Liver (tissue), 9 donors: Measurements from ENCODE around the gene CSHL1. TPM values are rescaled to one million over a fixed set of nuclear protein-coding genes. Genes with fewer than 3 reads are reported as not detected.
A peak's percentile ranks its signal among the peaks of the same experiment; 100 is the strongest.

ENCODE experiments used
- DNase-seq: peaks from one replicate; pipeline ENCODE4 v3.0.0-alpha.2; 2017; ENCODE audit warnings: low spot score
- H3K27ac ChIP-seq, 2 donors: one replicate each; pipeline ENCODE4 v1.7.0; 2013; ENCODE audit warnings: inconsistent platforms in 2 of 2, low read length in 2 of 2, control low read depth in 1 of 2, low read depth in 1 of 2, mild to moderate bottlenecking in 1 of 2
- H3K27me3 ChIP-seq, 4 donors: one replicate each; pipeline versions ENCODE4 v1.6.1 to v1.7.0; 2013; ENCODE audit warnings: low read length in 3 of 4, inconsistent platforms in 1 of 4, mild to moderate bottlenecking in 1 of 4, moderate library complexity in 1 of 4; ENCODE audit not compliant: control insufficient read depth in 4 of 4, insufficient read depth in 4 of 4
- H3K36me3 ChIP-seq, 4 donors: one replicate each; pipeline versions ENCODE4 v1.6.1 to v1.7.0; 2013; ENCODE audit warnings: low read length in 3 of 4, mild to moderate bottlenecking in 3 of 4, low read depth in 1 of 4, moderate library complexity in 1 of 4; ENCODE audit not compliant: control insufficient read depth in 4 of 4, insufficient read depth in 3 of 4
- H3K4me1 ChIP-seq, 4 donors: one replicate each; pipeline versions ENCODE4 v1.6.1 to v1.7.0; 2013; ENCODE audit warnings: low read length in 3 of 4, mild to moderate bottlenecking in 3 of 4, moderate library complexity in 1 of 4; ENCODE audit not compliant: control insufficient read depth in 4 of 4, insufficient read depth in 4 of 4
- H3K4me3 ChIP-seq, 3 donors: one replicate each; pipeline versions ENCODE4 v1.6.1 to v1.7.0; 2013; ENCODE audit warnings: low read length in 3 of 3, control low read depth in 1 of 3, low read depth in 1 of 3, mild to moderate bottlenecking in 1 of 3
- H3K9ac ChIP-seq, 2 donors: one replicate each; pipeline ENCODE4 v1.7.0; 2013; ENCODE audit warnings: low read length in 2 of 2, mild to moderate bottlenecking in 2 of 2, moderate library complexity in 2 of 2, control low read depth in 1 of 2, low read depth in 1 of 2
- H3K9me3 ChIP-seq, 4 donors: one replicate each; pipeline versions ENCODE4 v1.6.1 to v1.7.0; 2013; ENCODE audit warnings: low read length in 3 of 4; ENCODE audit not compliant: control insufficient read depth in 4 of 4
- CTCF ChIP-seq: fragments of 150-350 bp; IDR thresholded peaks from 2 replicates; pipeline ENCODE4 v1.5.1; 2017; ENCODE audit warnings: improper control_type of control experiment, low read depth, low read length; ENCODE audit not compliant: missing input control
- EGR1 ChIP-seq, 2 donors: IDR thresholded peaks; 2 replicates each; pipeline ENCODE4 v1.6.1; 2016 to 2018; ENCODE audit warnings: antibody characterized with exemption in 2 of 2, low read depth in 2 of 2
- JUND ChIP-seq, 2 donors: IDR thresholded peaks; 2 replicates each; pipeline ENCODE4 v1.6.1; 2016; ENCODE audit warnings: antibody characterized with exemption in 2 of 2
- NR2F2 ChIP-seq: IDR thresholded peaks from 2 replicates; pipeline ENCODE4 v1.6.1; 2016; ENCODE audit warnings: antibody characterized with exemption
- RAD21 ChIP-seq, 2 donors: IDR thresholded peaks; 2 replicates each; pipeline ENCODE4 v1.6.1; 2016; ENCODE audit warnings: antibody characterized with exemption in 2 of 2, mild to moderate bottlenecking in 2 of 2
- YY1 ChIP-seq: IDR thresholded peaks from 2 replicates; pipeline ENCODE4 v1.6.1; 2016; ENCODE audit warnings: antibody characterized with exemption, mild to moderate bottlenecking
- WGBS: extraction: QIAGEN DNeasy Blood & Tissue Kit; methylation state at CpG from one replicate; pipeline ENCODE4 v1.1.7; 2013; 5-methylcytosine and 5-hydroxymethylcytosine counted together
- polyA plus RNA-seq, 2 donors: library from polyadenylated mRNA; stranded (reverse) in 1 of 2; unstranded in 1 of 2; fragments of 200-250 nt in 1 of 2; fragments of >200 nt in 1 of 2; fragmentation: Nextera tagmentation in 1 of 2; extraction: Ambion mirVana in 1 of 2; gene quantifications; one replicate each; pipeline versions ENCODE4 v1.2.1 to v1.2.3, GENCODE V29; 2013 to 2015
- total RNA-seq, 2 donors: library from RNA; depleted of rRNA; stranded (reverse); fragments of >200 nt; gene quantifications; one replicate each; pipeline ENCODE4 v1.2.3, GENCODE V29; 2014
- TF ChIP-seq, protein P1 (sequence below): IDR thresholded peaks from 2 replicates; pipeline ENCODE4 v1.6.1; 2016; ENCODE audit warnings: antibody characterized with exemption
- donor health status: healthy.
- donor health status: healthy.
- donor health status: healthy.
- donor health status: healthy.
- donor health status: healthy.

CSHL1 gene
- total and polyA plus RNA-seq, 4 donors: not detected

GRCh38 chr17:63950940-63951907, 40.2 kb upstream of the CSHL1 start:
- H3K27ac ChIP-seq: no peak overlapping the region
- no peak overlapping the region for H3K4me3 ChIP-seq
- DNase-seq: peak; percentile 54
- H3K9ac ChIP-seq: no peak overlapping the region
- H3K4me1 ChIP-seq: peaks cover 0 to 4% (median 0%) of the 10 kb centered on the region in 4 donors
- H3K36me3 ChIP-seq: no peaks in the 10 kb centered on the region
- no peaks in the 10 kb centered on the region for H3K27me3 ChIP-seq
- H3K9me3 ChIP-seq: no peaks in the 10 kb centered on the region
- whole genome bisulfite sequencing: 85% methylated on average over 29 of the region's 29 CpGs
- TF ChIP-seq RAD21 (IDR thresholded peaks at IDR 0.05): peak; percentile 59 to 79
- TF ChIP-seq CTCF: peak; percentile 49
- TF ChIP-seq EGR1 (IDR thresholded peaks at IDR 0.05; ENCODE audit: low read depth in 2 of 2): no peak

GRCh38 chr17:63949576-63950250, 38.7 kb upstream of the CSHL1 start:
- no peak for DNase-seq

More at GRCh38 chr17:63949576-63950250, 38.7 kb upstream of the CSHL1 start:
- Histone ChIP-seq H3K9me3 (no peaks in the 10 kb centered on the region), H3K4me1 (peaks cover 0 to 4% (median 0%) of the 10 kb centered on the region in 4 donors), H3K36me3 (no peaks in the 10 kb centered on the region), H3K4me3 (no peak overlapping the region), H3K27me3 (no peaks in the 10 kb centered on the region), H3K27ac (no peak overlapping the region), H3K9ac (no peak overlapping the region)
- TF ChIP-seq RAD21 (IDR thresholded peaks at IDR 0.05) (no peak), EGR1 (IDR thresholded peaks at IDR 0.05; ENCODE audit: low read depth in 2 of 2) (no peak), YY1 (no peak), JUND (IDR thresholded peaks at IDR 0.05) (no peak), NR2F2 (no peak), CTCF (no peak)
- TF ChIP-seq, protein P1, sequence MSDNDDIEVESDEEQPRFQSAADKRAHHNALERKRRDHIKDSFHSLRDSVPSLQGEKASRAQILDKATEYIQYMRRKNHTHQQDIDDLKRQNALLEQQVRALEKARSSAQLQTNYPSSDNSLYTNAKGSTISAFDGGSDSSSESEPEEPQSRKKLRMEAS: no peak
- 80% methylated on average over 18 of the region's 18 CpGs for WGBS
